GM20000 (cell line): ENCODE measurements around the gene NEK11.

Experiments used
- DNase-seq: peaks from one replicate; pipeline ENCODE4 v3.0.0; 2012; ENCODE audit warnings: low spot score
- CTCF ChIP-seq: IDR thresholded peaks from 2 replicates; pipeline ENCODE4 v1.5.1; 2012; ENCODE audit warnings: mild to moderate bottlenecking, control low read depth; ENCODE audit errors: extremely low read depth, missing control alignments

The NEK11 gene

GRCh38 chr3:130997289-130997688 is 29.4 kb upstream of the NEK11 start:
- no peak for TF ChIP-seq CTCF
- no peak for DNase-seq

- no peak for TF ChIP-seq CTCF
- no peak for DNase-seq
Measured at GRCh38 chr3:131001071-131001470, 25.6 kb upstream of the NEK11 start.

GRCh38 chr3:131004603-131005002 is 22.1 kb upstream of the NEK11 start:
- no peak for TF ChIP-seq CTCF
- no peak for DNase-seq

GRCh38 chr3:131007256-131007655 is 19.4 kb upstream of the NEK11 start:
- DNase-seq: no peak
- no peak for TF ChIP-seq CTCF

- DNase-seq: no peak
Measured at GRCh38 chr3:131007782-131008181, 18.9 kb upstream of the NEK11 start.

GRCh38 chr3:131008326-131008725 is 18.4 kb upstream of the NEK11 start:
- TF ChIP-seq CTCF: no peak
- no peak for DNase-seq

More at GRCh38 chr3:131007782-131008181, 18.9 kb upstream of the NEK11 start:
- no peak for TF ChIP-seq CTCF

- no peak for TF ChIP-seq CTCF
- DNase-seq: no peak
Measured at GRCh38 chr3:131009698-131010097, 17.0 kb upstream of the NEK11 start.
